PC-9 (cell line): Measurements from ENCODE around the gene DUSP14. TPM values are rescaled to one million over a fixed set of nuclear protein-coding genes. Genes with fewer than 3 reads are reported as not detected.

ENCODE experiments used
- BruUV-seq: library from RNA; stranded (reverse); fragments of 400-500 nt; replicated peaks from 2 replicates; lab custom pipeline; 2021; lab: Mats Ljungman, UMichigan
- CTCF ChIA-PET: fragments of 300-600 bp; sonication (Branson Sonifier 250); formaldehyde crosslinking; loops from one replicate; lab custom pipeline; 2022; ENCODE audit warnings: antibody characterized with exemption; lab: Charles Lee
- POLR2A ChIA-PET: fragments of 300-600 bp; sonication (Branson Sonifier 250); formaldehyde crosslinking; loops from one replicate; lab custom pipeline; 2022; ENCODE audit warnings: antibody characterized with exemption; ENCODE audit not compliant: unreplicated experiment; lab: Charles Lee
- DNase-seq, 2 experiments: peaks; one replicate each; pipeline versions ENCODE4 v3.0.0 to v3.0.0-alpha.2; 2015 to 2022; ENCODE audit warnings: mixed read lengths in 1 of 2
- H2AFZ ChIP-seq: fragments of 200-600 bp; sonication (generic); 2 replicates; pipeline ENCODE4 v1.8.1; 2017; ENCODE audit warnings: antibody characterized with exemption
- H3F3A ChIP-seq: fragments of 200-600 bp; sonication (generic); 2 replicates; pipeline ENCODE4 v1.8.1; 2017; ENCODE audit warnings: antibody characterized with exemption, mild to moderate bottlenecking, low read depth; ENCODE audit not compliant: insufficient read depth
- H3K27ac ChIP-seq: fragments of 200-600 bp; sonication (generic); 2 replicates; pipeline ENCODE4 v1.6.1; 2016; ENCODE audit warnings: mixed run types
- H3K27me3 ChIP-seq: fragments of 200-600 bp; sonication (generic); 2 replicates; pipeline ENCODE4 v1.6.1; 2016; ENCODE audit warnings: low read depth, mixed run types; ENCODE audit not compliant: insufficient read depth
- H3K36me3 ChIP-seq: fragments of 200-600 bp; sonication (generic); 2 replicates; pipeline ENCODE4 v1.6.1; 2016; ENCODE audit warnings: low read depth, mixed run types
- H3K4me1 ChIP-seq: fragments of 200-600 bp; sonication (generic); replicated peaks from 2 replicates; pipeline ENCODE4 v1.6.1; 2016; ENCODE audit warnings: mixed run types; ENCODE audit not compliant: insufficient read depth
- H3K4me2 ChIP-seq: fragments of 200-600 bp; sonication (generic); 2 replicates; pipeline ENCODE4 v1.6.1; 2017; ENCODE audit warnings: mixed run types
- H3K4me3 ChIP-seq: fragments of 200-600 bp; sonication (generic); 2 replicates; pipeline ENCODE4 v1.6.1; 2016; ENCODE audit warnings: mixed run types
- H3K79me2 ChIP-seq: fragments of 200-600 bp; sonication (generic); 2 replicates; pipeline ENCODE4 v1.6.1; 2017; ENCODE audit warnings: low read depth, mixed run types
- H3K9me2 ChIP-seq: fragments of 200-600 bp; sonication (generic); 2 replicates; pipeline ENCODE4 v1.8.1; 2017; ENCODE audit warnings: mild to moderate bottlenecking; ENCODE audit not compliant: insufficient read depth
- H3K9me3 ChIP-seq: fragments of 200-600 bp; sonication (generic); 2 replicates; pipeline ENCODE4 v1.8.1; 2016; ENCODE audit warnings: low read depth; ENCODE audit not compliant: insufficient read depth
- H4K20me1 ChIP-seq: fragments of 200-600 bp; sonication (generic); 2 replicates; pipeline ENCODE4 v1.8.1; 2017; ENCODE audit not compliant: insufficient read depth
- EZH2 ChIP-seq: fragments of 200-600 bp; sonication (generic); IDR thresholded peaks from 2 replicates; pipeline ENCODE4 v1.8.0; 2017; ENCODE audit warnings: antibody characterized with exemption, low read depth
- intact Hi-C: fragments of 100-400 bp; cut with micrococcal nuclease; formaldehyde crosslinking; loops from one replicate; pipeline ENCODE4 v1.10.0; 2022; ENCODE audit not compliant: unreplicated experiment
- total RNA-seq: library from RNA; stranded (reverse); gene quantifications from 2 replicates; pipeline ENCODE4 v1.2.3, GENCODE V29; 2021
- TF ChIP-seq, protein P1 (sequence below): fragments of 200-600 bp; sonication (generic); conservative IDR thresholded peaks from 2 replicates; pipeline ENCODE4 v1.6.1; 2017; ENCODE audit warnings: mixed run types, antibody characterized with exemption, mild to moderate bottlenecking, moderate library complexity

The DUSP14 gene
- total RNA-seq, 1 experiment from 2014 or later: 23.3 TPM

DNA sequence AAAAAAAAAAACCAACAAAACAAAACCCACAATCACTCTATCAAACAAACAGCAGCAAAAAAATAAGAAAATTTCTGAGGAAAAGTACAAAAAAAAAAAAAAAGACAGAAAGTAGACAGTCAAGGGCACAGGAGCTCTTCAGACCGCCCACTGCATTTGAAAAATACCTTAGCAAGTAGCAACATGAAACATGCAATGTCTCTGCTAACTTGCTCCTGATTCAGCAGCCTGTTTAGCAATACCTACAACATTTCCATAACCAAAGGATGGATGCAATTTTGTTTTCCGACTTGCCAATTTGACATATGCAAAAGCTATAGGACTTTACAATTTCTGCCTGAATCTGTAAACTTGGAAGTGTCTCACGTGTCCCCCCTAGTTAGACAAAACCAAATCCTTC lies 62.1 kb downstream of the DUSP14 start:
- no peak for DNase-seq
- no peaks in the 10 kb centered on the region for H3K9me3 ChIP-seq
- peaks cover 4% of the 10 kb centered on the region; the same call in 1 of the 2 replicates for H3K36me3 ChIP-seq
- TF ChIP-seq, protein P1, sequence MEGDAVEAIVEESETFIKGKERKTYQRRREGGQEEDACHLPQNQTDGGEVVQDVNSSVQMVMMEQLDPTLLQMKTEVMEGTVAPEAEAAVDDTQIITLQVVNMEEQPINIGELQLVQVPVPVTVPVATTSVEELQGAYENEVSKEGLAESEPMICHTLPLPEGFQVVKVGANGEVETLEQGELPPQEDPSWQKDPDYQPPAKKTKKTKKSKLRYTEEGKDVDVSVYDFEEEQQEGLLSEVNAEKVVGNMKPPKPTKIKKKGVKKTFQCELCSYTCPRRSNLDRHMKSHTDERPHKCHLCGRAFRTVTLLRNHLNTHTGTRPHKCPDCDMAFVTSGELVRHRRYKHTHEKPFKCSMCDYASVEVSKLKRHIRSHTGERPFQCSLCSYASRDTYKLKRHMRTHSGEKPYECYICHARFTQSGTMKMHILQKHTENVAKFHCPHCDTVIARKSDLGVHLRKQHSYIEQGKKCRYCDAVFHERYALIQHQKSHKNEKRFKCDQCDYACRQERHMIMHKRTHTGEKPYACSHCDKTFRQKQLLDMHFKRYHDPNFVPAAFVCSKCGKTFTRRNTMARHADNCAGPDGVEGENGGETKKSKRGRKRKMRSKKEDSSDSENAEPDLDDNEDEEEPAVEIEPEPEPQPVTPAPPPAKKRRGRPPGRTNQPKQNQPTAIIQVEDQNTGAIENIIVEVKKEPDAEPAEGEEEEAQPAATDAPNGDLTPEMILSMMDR: no peak
- no peak for TF ChIP-seq EZH2
- no peaks in the 10 kb centered on the region for H3K27me3 ChIP-seq
- H3K4me3 ChIP-seq: no peak overlapping the region
- intact Hi-C loops: no loop called here
- H3K9me2 ChIP-seq: no peaks in the 10 kb centered on the region
- BruUV-seq: no TSS peak
- H3F3A ChIP-seq: no peaks in the 10 kb centered on the region
- no peak overlapping the region for H3K27ac ChIP-seq
- H3K4me1 ChIP-seq: no peaks in the 10 kb centered on the region
- no peaks in the 10 kb centered on the region for H3K79me2 ChIP-seq
- H4K20me1 ChIP-seq: no peaks in the 10 kb centered on the region
- H2AFZ ChIP-seq: no peak overlapping the region
- ChIA-PET POLR2A (no interaction called here), CTCF (no interaction called here)
- H3K4me2 ChIP-seq: no peak overlapping the region

DNA sequence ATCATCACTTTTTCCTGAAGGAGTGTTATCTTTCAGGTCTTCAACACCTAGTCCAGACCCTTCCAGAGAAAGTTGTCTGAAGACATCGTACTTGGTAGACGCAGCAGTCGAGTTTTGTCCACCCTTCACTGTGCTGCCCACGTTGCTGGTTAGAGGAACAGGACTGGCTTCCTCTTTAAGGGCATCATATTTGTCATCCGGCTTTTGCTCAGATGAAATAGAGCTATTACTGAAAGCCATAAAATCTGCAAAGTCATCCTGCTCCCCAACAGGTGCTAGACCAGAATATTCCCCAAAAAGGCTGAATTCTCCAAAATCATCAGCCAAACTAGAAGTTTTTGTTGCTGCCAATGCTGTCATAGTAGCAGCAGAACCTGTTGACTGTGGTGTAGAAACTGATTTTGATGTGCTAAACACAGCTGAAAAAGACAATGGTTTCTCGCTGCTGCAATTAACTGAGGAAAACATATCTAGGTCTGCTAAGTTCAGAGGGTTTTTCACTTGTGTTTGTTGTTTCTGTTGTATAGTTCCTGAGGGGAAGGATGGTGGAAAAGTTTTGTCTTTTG lies 63.8 kb downstream of the DUSP14 start:
- POLR2A ChIA-PET: interaction anchor here (0.6 kb wide), 1 partner anchor 16 kb away, joined by 10 read pairs; no protein-coding TSS in a partner anchor
- peaks cover 6% of the 10 kb centered on the region; the same call in 1 of the 2 replicates for H3K36me3 ChIP-seq
- H3K4me2 ChIP-seq: no peak overlapping the region
- no peak overlapping the region for H3K27ac ChIP-seq
- no TSS peak for BruUV-seq
- no peaks in the 10 kb centered on the region for H3K79me2 ChIP-seq
- H3K4me1 ChIP-seq: no peaks in the 10 kb centered on the region
- H3K9me3 ChIP-seq: no peaks in the 10 kb centered on the region
- no peak overlapping the region for H2AFZ ChIP-seq
- intact Hi-C loops: no loop called here
- TF ChIP-seq, protein P1: no peak
- TF ChIP-seq EZH2: no peak
- no peaks in the 10 kb centered on the region for H3K9me2 ChIP-seq
- H4K20me1 ChIP-seq: no peaks in the 10 kb centered on the region
- H3K27me3 ChIP-seq: no peaks in the 10 kb centered on the region
- no peaks in the 10 kb centered on the region for H3F3A ChIP-seq
- CTCF ChIA-PET: interaction anchor here (0.6 kb wide), 1 partner anchor 950 kb away, joined by 6 read pairs; no protein-coding TSS in a partner anchor
- DNase-seq: no peak
- no peak overlapping the region for H3K4me3 ChIP-seq

DNA sequence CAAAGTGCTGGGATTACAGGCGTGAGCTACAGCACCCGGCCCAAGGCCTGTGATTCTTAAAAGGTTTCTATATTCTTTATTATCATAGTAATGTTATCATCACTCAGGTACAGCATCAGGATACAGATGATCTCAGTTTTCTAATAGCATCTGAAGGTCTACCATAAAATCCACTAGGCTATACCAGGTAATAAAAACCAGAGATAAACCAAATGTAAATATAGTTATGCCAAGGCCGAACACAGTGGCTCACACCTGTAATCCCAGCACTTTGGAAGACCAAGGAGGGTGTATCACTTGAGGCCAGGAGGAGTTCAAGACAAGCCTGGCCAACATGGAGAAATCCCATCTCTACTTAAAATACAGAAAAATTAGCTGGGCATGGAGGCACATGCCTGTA lies 65.7 kb downstream of the DUSP14 start:
- Histone ChIP-seq H3K9me2 (no peaks in the 10 kb centered on the region), H2AFZ (no peak overlapping the region), H4K20me1 (no peaks in the 10 kb centered on the region), H3K4me2 (no peak overlapping the region), H3K4me1 (no peaks in the 10 kb centered on the region), H3K27me3 (no peaks in the 10 kb centered on the region), H3K4me3 (no peak overlapping the region), H3K9me3 (no peaks in the 10 kb centered on the region), H3F3A (no peaks in the 10 kb centered on the region), H3K79me2 (no peaks in the 10 kb centered on the region), H3K27ac (no peak overlapping the region), H3K36me3 (peaks cover 12% of the 10 kb centered on the region; the same call in 1 of the 2 replicates)
- TF ChIP-seq, protein P1: no peak
- TF ChIP-seq EZH2: no peak
- BruUV-seq: no TSS peak
- POLR2A ChIA-PET: interaction anchor here (0.7 kb wide), 1 partner anchor 215 kb away, joined by 8 read pairs; no protein-coding TSS in a partner anchor
- no peak for DNase-seq
- CTCF ChIA-PET: no interaction called here
- intact Hi-C loops: no loop called here
